22Rv1 (cell line): Measurements from ENCODE around the gene ERFL.

Experiments used
- ZFX ChIP-seq: fragments of 450-650 bp; IDR thresholded peaks from 2 replicates; pipeline ENCODE4 v1.6.1; 2017; ENCODE audit warnings: antibody characterized with exemption, borderline replicate concordance
- TF ChIP-seq, protein P1 (sequence below): fragments of 450-650 bp; IDR thresholded peaks from 2 replicates; pipeline ENCODE4 v1.5.1; 2017; ENCODE audit warnings: mild to moderate bottlenecking

DNA sequence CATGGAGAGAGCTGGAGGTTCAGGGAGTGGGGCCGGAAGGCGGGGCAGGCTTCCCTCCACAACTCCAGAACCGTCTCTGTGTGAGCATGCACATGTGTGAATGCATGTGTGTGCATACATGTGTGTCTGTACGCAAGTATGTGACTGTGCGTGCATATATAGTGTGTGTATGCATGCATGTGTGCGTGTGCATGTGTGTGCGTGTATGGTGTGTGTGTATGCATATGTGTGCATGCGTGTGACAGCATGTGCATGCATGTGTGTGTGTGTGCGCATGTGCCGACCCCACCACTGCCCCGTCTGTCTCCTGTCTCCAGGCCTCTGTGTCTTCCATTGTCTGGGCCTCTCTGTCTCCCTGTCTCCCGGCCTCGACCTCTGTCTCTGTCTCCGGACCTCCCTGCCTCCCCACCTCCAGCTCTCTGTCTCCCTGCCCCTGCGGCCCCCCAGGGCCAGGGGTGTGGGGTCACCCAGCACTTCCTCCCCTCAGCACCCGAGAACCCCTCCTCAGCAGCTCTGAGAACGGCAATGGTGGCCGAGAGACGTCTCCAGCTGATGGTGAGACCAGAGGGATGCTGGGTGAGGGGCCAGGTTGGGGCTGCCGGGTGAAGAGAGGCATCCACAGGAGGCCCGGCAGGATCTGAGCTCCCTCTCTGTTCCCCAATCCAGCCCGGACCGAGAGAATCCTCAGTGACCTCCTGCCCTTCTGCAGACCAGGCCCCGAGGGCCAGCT, 22.8 kb downstream of the ERFL start:
- TF ChIP-seq, protein P1, sequence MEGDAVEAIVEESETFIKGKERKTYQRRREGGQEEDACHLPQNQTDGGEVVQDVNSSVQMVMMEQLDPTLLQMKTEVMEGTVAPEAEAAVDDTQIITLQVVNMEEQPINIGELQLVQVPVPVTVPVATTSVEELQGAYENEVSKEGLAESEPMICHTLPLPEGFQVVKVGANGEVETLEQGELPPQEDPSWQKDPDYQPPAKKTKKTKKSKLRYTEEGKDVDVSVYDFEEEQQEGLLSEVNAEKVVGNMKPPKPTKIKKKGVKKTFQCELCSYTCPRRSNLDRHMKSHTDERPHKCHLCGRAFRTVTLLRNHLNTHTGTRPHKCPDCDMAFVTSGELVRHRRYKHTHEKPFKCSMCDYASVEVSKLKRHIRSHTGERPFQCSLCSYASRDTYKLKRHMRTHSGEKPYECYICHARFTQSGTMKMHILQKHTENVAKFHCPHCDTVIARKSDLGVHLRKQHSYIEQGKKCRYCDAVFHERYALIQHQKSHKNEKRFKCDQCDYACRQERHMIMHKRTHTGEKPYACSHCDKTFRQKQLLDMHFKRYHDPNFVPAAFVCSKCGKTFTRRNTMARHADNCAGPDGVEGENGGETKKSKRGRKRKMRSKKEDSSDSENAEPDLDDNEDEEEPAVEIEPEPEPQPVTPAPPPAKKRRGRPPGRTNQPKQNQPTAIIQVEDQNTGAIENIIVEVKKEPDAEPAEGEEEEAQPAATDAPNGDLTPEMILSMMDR, result no peak
- TF ChIP-seq ZFX, result no peak
